GM19395 (cell line): ENCODE results near the gene SLFN12L.
"Not testable (repeated sequence)": the region's sequence is repeated elsewhere in the genome, so short reads cannot be mapped to it uniquely, and the experiment has no call there.

Experiments used
- ATAC-seq: cut with Tn5 transposase; IDR thresholded peaks from one replicate; pipeline ENCODE4 v1.9.1; 2021; ENCODE audit warnings: mild to moderate bottlenecking, moderate library complexity; ENCODE audit not compliant: unreplicated experiment

SLFN12L gene

GRCh38 chr17:35543856-35544255 is 6.4 kb upstream of the SLFN12L start:
- ATAC-seq = no peak

- no peak for ATAC-seq
Measured at GRCh38 chr17:35542990-35543389, 5.5 kb upstream of the SLFN12L start.

DNA sequence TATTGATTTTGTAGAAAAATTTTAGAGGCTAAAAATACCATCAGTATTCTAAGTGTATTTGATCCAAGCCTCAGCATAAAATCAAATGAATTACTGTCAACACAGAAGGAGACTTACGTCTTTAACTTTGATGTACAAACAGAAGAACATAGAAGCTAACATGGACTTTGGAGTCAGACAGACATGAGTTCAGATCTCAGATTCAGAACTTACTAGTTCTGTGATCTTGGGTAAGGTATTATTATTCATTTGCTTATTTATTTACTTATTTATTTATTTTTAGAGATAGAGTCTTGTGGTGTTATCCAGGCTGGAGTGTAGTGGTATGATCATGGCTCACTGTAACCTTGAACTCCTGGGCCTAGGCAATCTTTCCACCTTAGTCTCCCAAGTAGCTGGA is 4.0 kb upstream of the SLFN12L start:
- ATAC-seq = no peak

GRCh38 chr17:35540589-35541404 is 3.3 kb upstream of the SLFN12L start:
- ATAC-seq = no peak

DNA sequence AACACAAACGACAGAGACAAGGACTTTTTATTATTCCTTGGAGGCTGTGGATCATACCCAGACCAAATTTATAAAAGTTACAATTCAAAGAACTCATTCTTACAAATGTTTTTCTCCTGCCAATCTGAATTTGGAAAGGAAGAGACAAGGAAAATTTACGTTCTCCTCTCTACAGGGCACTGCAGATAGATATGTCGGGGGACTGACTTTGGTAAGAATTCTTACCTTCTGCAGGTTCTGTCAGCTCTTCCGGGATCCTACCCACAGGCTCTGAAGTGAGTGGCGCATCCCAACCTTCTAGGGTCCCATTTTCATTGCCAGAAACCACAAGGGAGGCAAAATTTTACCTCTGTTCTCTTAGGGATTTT is 2.2 kb upstream of the SLFN12L start:
- ATAC-seq = no peak

DNA sequence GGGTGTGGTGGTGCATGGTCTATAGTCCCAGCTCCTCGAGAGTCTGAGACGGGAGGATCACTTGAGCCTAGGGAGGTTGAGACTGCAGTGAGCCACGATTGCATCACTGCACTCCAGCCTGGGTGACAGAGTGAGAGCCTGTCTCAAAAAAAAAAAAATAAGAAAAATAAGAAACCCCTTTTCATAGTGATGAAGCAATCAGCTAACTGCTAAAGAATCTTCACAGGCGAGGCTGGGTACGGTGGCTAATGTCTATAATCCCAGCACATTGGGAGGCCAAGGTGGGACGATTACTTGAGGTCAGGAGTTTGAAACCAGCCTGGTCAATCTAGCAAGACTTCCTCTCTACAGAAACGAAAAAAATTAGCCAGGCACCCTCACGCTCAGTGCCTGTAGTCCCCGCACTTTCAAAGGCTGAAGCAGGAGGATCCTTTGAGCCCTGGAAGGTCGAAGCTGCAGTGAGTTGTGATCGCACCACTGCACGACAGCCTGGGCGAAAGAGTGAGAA is 760 bp downstream of the SLFN12L start:
- ATAC-seq = no peak

- ATAC-seq = not testable (repeated sequence)
Measured at GRCh38 chr17:35535406-35535805, 2.1 kb downstream of the SLFN12L start.

DNA sequence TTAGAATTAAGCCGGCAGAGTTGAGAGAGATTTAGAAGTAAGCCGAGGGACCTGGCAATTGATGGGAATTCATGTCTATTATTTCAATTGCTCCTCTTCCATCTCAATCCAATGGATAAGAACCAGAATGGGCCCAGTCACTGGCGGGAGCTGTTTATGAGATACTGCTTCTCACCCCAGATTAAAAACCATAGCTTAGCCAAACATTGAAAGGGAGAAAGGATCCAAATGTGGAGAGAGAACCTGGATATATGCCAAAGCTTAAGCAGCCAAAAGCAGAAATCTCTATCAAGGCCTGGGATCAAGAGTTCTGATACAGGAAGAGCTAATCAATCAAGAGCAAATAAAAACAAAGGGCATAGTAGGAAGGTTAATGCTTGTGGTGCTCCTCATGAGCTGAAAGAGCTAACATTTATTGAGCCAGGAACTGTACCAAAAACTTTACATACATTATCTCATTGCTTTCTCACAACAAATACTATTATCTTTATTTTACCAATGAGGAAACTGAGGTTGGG is 2.8 kb downstream of the SLFN12L start:
- no peak for ATAC-seq

- no peak for ATAC-seq
Measured at GRCh38 chr17:35531160-35531559, 6.3 kb downstream of the SLFN12L start.

GRCh38 chr17:35529866-35530265 is 7.6 kb downstream of the SLFN12L start:
- ATAC-seq = no peak

- not testable (repeated sequence) for ATAC-seq
Measured at GRCh38 chr17:35529326-35529725, 8.2 kb downstream of the SLFN12L start.

DNA sequence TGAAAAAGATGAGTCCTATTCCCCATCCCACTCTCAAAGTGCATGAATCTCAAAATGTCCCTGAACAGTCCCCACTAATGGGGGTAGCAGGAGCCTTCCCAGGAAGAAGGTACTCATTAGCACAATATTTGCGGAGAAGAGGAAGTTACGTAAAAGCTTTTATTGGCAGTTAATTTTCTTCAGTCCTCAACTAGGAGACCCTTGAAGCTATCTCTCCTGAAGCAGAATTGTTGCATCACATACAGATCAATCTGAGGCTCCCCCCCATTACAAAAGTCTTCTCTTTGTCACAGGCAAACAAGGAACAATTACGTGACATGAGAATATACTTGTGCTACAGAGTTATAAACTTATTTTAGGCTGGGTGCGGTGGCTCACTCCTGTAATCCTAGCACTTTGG is 14.2 kb downstream of the SLFN12L start:
- ATAC-seq = no peak

GRCh38 chr17:35521654-35522256 is 15.7 kb downstream of the SLFN12L start:
- not testable (repeated sequence) for ATAC-seq

DNA sequence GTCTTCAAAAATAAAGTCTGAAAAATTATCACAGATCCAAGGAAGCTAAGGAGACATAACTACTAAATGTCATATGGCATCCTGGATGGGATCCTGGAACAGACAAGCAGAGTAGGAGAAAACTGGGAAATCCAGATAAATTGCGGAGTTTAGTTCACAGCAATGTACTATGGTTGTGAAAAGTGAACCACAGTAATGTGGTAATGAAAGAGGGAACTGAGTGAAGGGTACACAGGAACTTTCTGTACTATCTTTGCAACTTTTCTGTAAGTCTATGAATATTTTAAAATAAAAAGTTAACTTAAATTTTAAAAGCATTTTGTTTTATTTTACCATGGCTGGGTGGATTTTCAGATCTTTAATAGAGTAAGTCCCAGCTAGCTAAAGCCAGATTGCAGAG is 16.3 kb downstream of the SLFN12L start:
- ATAC-seq = no peak

DNA sequence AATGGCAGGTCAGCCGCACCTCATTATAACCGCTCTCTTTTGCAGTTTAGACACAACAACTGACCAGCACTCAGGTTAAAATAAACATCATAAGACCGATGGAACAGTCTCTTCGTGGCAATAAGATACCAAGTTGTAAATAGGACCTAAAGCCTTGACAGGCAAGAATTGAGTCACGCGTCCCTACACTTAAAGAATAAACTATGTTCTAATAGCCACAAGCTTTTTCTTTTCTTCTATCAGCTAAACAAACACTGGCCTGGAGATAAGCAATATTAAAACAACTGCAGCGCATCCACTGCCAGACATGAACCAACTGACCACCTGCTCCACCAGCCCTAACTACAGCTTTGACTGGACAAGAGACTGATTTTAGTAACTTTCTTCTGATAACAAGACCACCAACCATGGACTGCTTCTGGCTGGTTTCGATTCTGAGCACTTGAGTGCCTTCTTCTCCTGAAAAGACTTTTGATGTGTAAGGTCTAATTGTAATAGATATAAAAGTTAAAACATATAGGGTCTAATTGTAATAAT is 17.5 kb downstream of the SLFN12L start:
- ATAC-seq = no peak

- no peak for ATAC-seq
Measured at GRCh38 chr17:35519439-35519838, 18.0 kb downstream of the SLFN12L start.

DNA sequence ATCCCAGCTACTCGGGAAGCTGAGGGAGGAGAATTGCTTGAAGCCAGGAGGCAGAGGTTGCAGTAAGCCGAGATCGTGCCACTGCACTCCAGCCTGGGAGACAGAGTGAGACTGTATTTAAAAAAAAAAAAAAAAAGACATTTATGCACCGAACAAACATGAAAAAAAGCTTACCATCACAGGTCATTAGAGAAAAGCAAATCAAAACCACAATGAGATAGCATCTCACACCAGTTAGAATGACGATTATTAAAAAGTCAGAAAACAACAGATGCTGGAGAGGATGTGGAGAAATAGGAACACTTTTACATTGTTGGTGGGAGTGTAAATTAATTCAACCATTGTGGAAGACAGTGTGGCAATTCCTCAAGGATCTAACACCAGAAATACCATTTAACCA is 19.0 kb downstream of the SLFN12L start:
- ATAC-seq = not testable (repeated sequence)

GRCh38 chr17:35515027-35515426 is 22.5 kb downstream of the SLFN12L start:
- ATAC-seq = no peak

DNA sequence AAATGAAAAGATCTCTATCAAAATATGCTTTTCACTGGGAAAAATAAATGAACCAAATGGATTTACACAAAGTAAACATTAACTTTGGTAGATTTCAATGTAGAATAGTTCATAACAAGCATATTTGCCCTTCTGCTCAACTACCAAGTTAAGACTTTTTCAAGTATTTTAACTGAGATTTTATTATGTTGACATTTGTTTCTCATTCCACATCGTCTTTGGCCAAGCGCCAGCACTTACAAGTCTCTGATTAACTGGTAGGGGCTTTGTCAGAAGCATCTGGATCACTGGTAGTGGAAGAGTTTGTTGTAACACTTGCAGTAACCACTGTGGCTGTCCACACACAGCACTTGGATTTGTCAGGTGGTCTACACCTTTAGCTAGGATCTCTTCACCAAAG is 22.9 kb downstream of the SLFN12L start:
- no peak for ATAC-seq

- no peak for ATAC-seq
Measured at GRCh38 chr17:35510052-35510451, 27.4 kb downstream of the SLFN12L start.

DNA sequence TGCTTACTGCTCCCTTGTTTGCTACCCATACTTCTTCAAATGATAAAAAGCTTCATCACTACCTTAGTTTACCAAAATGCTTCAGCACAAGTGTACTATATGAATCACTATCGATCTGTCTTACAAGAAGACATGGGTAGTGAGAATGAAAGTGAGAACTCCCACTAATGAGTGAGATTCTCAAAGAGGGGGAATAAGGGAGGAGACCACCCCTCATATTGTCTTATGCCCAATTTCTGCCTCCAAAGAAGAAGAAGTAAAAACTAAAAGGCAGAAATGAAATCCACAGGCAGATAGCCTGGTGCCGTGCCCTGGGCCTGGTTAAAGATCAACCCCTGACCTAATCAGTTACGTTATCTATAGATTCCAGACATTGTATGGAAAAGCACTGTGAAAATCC is 29.8 kb downstream of the SLFN12L start:
- ATAC-seq = not testable (repeated sequence)

GRCh38 chr17:35499548-35499947 is 37.9 kb downstream of the SLFN12L start:
- ATAC-seq = no peak
